ENCODE measurements around the gene KCNQ1. TPM values are rescaled to one million over a fixed set of nuclear protein-coding genes. Genes with fewer than 3 reads are reported as not detected.

The KCNQ1 gene
- total RNA-seq, 1 experiment from 2014 or later, result 1.0 TPM

DNA sequence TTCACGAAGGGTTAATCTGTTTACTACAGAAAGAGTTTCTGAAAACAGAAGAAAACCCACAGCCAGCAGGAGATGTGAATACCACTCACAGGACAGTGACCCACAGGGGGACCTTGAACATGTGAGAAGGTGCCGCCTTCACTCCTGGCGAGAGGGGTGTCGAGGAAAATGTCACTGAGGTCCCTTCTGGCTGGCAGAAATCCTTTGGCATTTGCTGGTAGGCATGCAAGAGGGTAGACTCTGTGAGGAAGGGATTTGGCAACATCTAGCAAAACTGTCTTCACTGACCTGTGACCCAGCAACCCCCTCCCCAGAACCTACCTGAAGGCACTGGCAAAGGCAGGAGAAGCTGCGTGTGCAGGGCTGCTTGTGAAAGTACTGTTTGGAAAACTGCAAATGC lies 8.6 kb downstream of the KCNQ1 start:
- H3K27me3 Mint-ChIP-seq (ENCODE audit: insufficient read depth, unreplicated experiment), result peaks cover 4% of the 10 kb centered on the region
- H3K4me3 Mint-ChIP-seq (ENCODE audit: unreplicated experiment), result no peak overlapping the region

DNA sequence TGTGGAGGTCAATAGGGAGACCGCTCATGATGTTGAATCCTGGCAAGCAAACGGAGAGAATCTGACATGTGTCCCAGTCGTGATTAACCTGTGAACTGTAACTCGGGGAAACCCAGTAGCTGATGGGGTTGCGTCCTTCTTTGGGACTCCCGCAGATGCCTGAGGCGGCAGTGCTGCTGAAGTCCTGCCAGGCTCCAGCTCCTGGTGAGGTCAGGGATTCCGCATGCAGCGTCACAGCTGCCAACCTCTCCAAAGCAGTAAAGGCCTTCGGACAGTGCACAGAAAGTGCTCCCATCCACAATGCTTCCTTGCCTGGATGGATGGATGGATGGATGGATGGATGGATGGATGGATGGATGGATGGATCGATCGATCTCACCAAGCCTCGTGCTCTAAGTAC lies 13.5 kb downstream of the KCNQ1 start:
- H3K4me3 ChIP-seq (ENCODE audit: low read depth, low read length), result no peak overlapping the region
- no peaks in the 10 kb centered on the region for H3K4me1 Mint-ChIP-seq (ENCODE audit: low read depth, unreplicated experiment)
- H3K36me3 Mint-ChIP-seq (ENCODE audit: insufficient read depth, unreplicated experiment), result no peaks in the 10 kb centered on the region
- H3K27me3 Mint-ChIP-seq (ENCODE audit: insufficient read depth, unreplicated experiment), result no peaks in the 10 kb centered on the region
- H3K4me1 ChIP-seq, result peaks cover 6% of the 10 kb centered on the region
- no peak for TF ChIP-seq CTCF (IDR thresholded peaks at IDR 0.05; ENCODE audit: insufficient read depth in 1 of 2, low read depth in 1 of 2, low read length in 1 of 2, severe bottlenecking in 1 of 2, unreplicated experiment in 1 of 2)
- POLR2A ChIA-PET, result no interaction called here
- CTCF ChIA-PET, result no interaction called here
- no peak overlapping the region for H3K27ac Mint-ChIP-seq (ENCODE audit: unreplicated experiment)
- no peaks in the 10 kb centered on the region for H3K9me3 ChIP-seq
- no TSS peak for BruUV-seq (replicated peaks)
- H3K4me3 Mint-ChIP-seq (ENCODE audit: unreplicated experiment), result no peak overlapping the region
- DNase-seq, result peak in 1 of 2 experiments; percentile 13
- H3K9me3 Mint-ChIP-seq (ENCODE audit: unreplicated experiment), result no peaks in the 10 kb centered on the region
- no peaks in the 10 kb centered on the region for H3K27me3 ChIP-seq (replicated peaks; ENCODE audit: control insufficient read depth, insufficient read depth, low read length)
- intact Hi-C loops (cut with micrococcal nuclease; ENCODE audit: unreplicated experiment), result no loop called here
- H3K36me3 ChIP-seq (ENCODE audit: control insufficient read depth, insufficient read depth, low read length), result no peaks in the 10 kb centered on the region

More for the DNA sequence above, 8.6 kb downstream of the KCNQ1 start:
- intact Hi-C loops (cut with micrococcal nuclease; ENCODE audit: unreplicated experiment), result no loop called here
- POLR2A ChIA-PET, result no interaction called here
- Histone ChIP-seq H3K36me3 (ENCODE audit: control insufficient read depth, insufficient read depth, low read length) (no peaks in the 10 kb centered on the region), H3K4me1 (no peaks in the 10 kb centered on the region), H3K9me3 (no peaks in the 10 kb centered on the region), H3K27me3 (replicated peaks; ENCODE audit: control insufficient read depth, insufficient read depth, low read length) (no peaks in the 10 kb centered on the region; the same call in 1 of the 2 replicates), H3K4me3 (ENCODE audit: low read depth, low read length) (no peak overlapping the region)
- no TSS peak for BruUV-seq (replicated peaks)
- CTCF ChIA-PET, result interaction anchor here (0.7 kb wide), 1 partner anchor 225 kb away, joined by 3 read pairs; no protein-coding TSS in a partner anchor
- TF ChIP-seq CTCF (IDR thresholded peaks at IDR 0.05; ENCODE audit: insufficient read depth in 1 of 2, low read depth in 1 of 2, low read length in 1 of 2, severe bottlenecking in 1 of 2, unreplicated experiment in 1 of 2), result no peak
- H3K27ac Mint-ChIP-seq (ENCODE audit: unreplicated experiment), result no peak overlapping the region
- no peaks in the 10 kb centered on the region for H3K36me3 Mint-ChIP-seq (ENCODE audit: insufficient read depth, unreplicated experiment)
- no peaks in the 10 kb centered on the region for H3K9me3 Mint-ChIP-seq (ENCODE audit: unreplicated experiment)
- peak in 1 of 2 experiments; percentile 1 for DNase-seq
- no peaks in the 10 kb centered on the region for H3K4me1 Mint-ChIP-seq (ENCODE audit: low read depth, unreplicated experiment)

GRCh38 chr11:2459016-2459725 lies 14.4 kb downstream of the KCNQ1 start:
- H3K4me3 ChIP-seq (ENCODE audit: low read depth, low read length), result no peak overlapping the region
- Mint-ChIP-seq H3K4me3 (ENCODE audit: unreplicated experiment) (no peak overlapping the region), H3K9me3 (ENCODE audit: unreplicated experiment) (no peaks in the 10 kb centered on the region), H3K4me1 (ENCODE audit: low read depth, unreplicated experiment) (no peaks in the 10 kb centered on the region), H3K36me3 (ENCODE audit: insufficient read depth, unreplicated experiment) (no peaks in the 10 kb centered on the region), H3K27me3 (ENCODE audit: insufficient read depth, unreplicated experiment) (no peaks in the 10 kb centered on the region), H3K27ac (ENCODE audit: unreplicated experiment) (no peak overlapping the region)
- peak in 1 of 2 experiments; percentile 22 for DNase-seq
- ChIA-PET POLR2A (no interaction called here), CTCF (no interaction called here)
- TF ChIP-seq CTCF (IDR thresholded peaks at IDR 0.05; ENCODE audit: insufficient read depth in 1 of 2, low read depth in 1 of 2, low read length in 1 of 2, severe bottlenecking in 1 of 2, unreplicated experiment in 1 of 2), result no peak
- H3K36me3 ChIP-seq (ENCODE audit: control insufficient read depth, insufficient read depth, low read length), result no peaks in the 10 kb centered on the region
- no peaks in the 10 kb centered on the region for H3K9me3 ChIP-seq
- no peaks in the 10 kb centered on the region for H3K27me3 ChIP-seq (replicated peaks; ENCODE audit: control insufficient read depth, insufficient read depth, low read length)
- peaks cover 6% of the 10 kb centered on the region for H3K4me1 ChIP-seq
- intact Hi-C loops (cut with micrococcal nuclease; ENCODE audit: unreplicated experiment), result no loop called here
- no TSS peak for BruUV-seq (replicated peaks)

Measured in Caco-2 (cell line).